GM10266 (cell line): ENCODE measurements around the gene TOP1.

Experiments used
- DNase-seq: peaks from one replicate; pipeline ENCODE4 v3.0.0; 2012; ENCODE audit errors: extremely low spot score
- TF ChIP-seq, protein P1 (sequence below): IDR thresholded peaks from 2 replicates; pipeline ENCODE4 v1.5.1; 2012; ENCODE audit warnings: mild to moderate bottlenecking, low read depth; ENCODE audit not compliant: control insufficient read depth, insufficient read depth; ENCODE audit errors: missing control alignments

Gene TOP1

DNA sequence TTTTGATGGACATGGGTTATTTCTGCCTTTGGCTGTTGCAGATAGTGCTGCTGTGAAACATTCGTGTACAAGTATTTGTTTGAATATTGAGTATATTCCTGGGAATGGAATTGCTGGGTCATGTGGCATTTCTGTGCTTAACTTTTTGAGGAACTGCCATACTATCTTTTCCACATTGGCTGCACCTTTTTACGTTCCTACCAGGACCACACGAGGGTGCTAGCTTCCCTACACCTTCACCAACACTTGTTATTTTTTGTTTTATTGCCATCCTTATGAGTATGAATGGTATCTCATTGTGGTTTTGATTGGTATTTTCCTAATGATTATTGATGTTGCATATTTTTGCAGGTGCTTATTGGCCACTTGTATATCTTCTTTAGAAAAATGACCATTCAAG lies 60.9 kb downstream of the TOP1 start:
- TF ChIP-seq, protein P1, sequence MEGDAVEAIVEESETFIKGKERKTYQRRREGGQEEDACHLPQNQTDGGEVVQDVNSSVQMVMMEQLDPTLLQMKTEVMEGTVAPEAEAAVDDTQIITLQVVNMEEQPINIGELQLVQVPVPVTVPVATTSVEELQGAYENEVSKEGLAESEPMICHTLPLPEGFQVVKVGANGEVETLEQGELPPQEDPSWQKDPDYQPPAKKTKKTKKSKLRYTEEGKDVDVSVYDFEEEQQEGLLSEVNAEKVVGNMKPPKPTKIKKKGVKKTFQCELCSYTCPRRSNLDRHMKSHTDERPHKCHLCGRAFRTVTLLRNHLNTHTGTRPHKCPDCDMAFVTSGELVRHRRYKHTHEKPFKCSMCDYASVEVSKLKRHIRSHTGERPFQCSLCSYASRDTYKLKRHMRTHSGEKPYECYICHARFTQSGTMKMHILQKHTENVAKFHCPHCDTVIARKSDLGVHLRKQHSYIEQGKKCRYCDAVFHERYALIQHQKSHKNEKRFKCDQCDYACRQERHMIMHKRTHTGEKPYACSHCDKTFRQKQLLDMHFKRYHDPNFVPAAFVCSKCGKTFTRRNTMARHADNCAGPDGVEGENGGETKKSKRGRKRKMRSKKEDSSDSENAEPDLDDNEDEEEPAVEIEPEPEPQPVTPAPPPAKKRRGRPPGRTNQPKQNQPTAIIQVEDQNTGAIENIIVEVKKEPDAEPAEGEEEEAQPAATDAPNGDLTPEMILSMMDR, result no peak

GRCh38 chr20:41091927-41092326 lies 63.3 kb downstream of the TOP1 start:
- no peak for DNase-seq

More for the DNA sequence above, 60.9 kb downstream of the TOP1 start:
- no peak for DNase-seq

GRCh38 chr20:41094353-41095055 lies 65.9 kb downstream of the TOP1 start:
- DNase-seq, result no peak
- TF ChIP-seq, protein P1, result no peak

More at GRCh38 chr20:41091927-41092326, 63.3 kb downstream of the TOP1 start:
- TF ChIP-seq, protein P1, result no peak

- DNase-seq, result peak; percentile 54
- TF ChIP-seq, protein P1, result peak; percentile 76
These were observed 66.7 kb downstream of the TOP1 start for GRCh38 chr20:41095110-41095969.

DNA sequence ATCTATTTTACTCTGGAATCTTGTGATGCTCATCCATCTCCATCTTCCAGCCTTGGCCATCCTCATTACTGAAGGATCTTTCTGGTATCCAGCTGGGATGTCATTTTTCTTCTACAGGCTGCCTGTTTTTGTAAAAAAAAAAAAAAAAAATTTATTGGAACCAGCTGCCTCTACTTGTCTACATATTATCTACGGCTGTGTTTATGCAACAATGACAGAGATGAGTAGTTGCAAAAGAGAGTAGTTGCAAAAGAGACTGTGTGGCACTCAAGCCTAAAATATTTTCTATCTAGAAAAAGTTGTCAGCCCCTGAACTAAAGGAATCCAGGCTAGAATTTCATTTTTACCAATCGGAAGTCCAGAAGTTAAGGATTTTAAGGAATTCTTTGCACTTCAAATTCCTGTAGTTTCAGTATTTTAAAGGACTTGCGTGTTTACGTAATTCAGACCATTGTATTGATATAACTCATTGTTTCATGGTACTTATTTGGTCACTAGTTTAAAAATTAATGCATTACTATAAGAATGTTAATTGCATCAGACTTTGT lies 70.2 kb downstream of the TOP1 start:
- DNase-seq, result no peak
- TF ChIP-seq, protein P1, result no peak

DNA sequence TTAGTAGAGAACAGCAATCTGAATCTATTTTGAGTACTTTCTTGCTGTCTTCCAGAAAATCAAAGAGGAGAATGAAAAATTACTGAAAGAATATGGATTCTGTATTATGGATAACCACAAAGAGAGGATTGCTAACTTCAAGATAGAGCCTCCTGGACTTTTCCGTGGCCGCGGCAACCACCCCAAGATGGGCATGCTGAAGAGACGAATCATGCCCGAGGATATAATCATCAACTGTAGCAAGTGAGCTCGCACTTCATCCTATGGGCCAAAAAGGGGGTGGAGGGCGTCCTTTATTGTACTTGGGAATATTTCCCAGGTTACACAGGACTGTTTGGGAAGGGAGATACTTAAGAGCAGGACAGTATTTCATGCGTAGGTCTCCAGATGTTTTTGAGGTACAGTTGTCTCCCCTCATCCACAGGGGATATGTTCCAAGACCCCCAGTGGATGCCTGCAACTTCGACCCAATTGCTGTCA lies 71.4 kb downstream of the TOP1 start:
- TF ChIP-seq, protein P1, result no peak

More for the DNA sequence above, 71.4 kb downstream of the TOP1 start:
- DNase-seq, result no peak
